Tibial nerve (tissue), 4 donors: ENCODE measurements around the gene HRH2.

Experiments
- CTCF ChIP-seq, 5 experiments: fragments of 200-600 bp in 3 of 5; fragments of 450-650 bp in 2 of 5; sonication (generic) in 3 of 5; IDR thresholded peaks; one replicate each; pipeline ENCODE4 v1.5.1; 2016 to 2019; ENCODE audit warnings: antibody characterized with exemption in 5 of 5, mild to moderate bottlenecking in 3 of 5, moderate library complexity in 2 of 5
- EP300 ChIP-seq, 2 donors: sonication (generic); formaldehyde crosslinking; IDR thresholded peaks; one replicate each; pipeline ENCODE4 v1.6.1; 2017; ENCODE audit warnings: antibody characterized with exemption in 2 of 2, mild to moderate bottlenecking in 1 of 2

- TF ChIP-seq CTCF (IDR thresholded peaks at IDR 0.05) (no peak), EP300 (IDR thresholded peaks at IDR 0.05) (no peak)
Measured at GRCh38 chr5:175706499-175706898, 48.6 kb downstream of the HRH2 start.
